PC-3 (cell line): ENCODE measurements around the gene GYPC.

Source experiments
- CTCF ChIP-seq: fragments of 300-600 bp; sonication (generic); conservative IDR thresholded peaks from 2 replicates; pipeline ENCODE4 v1.5.1; 2017; ENCODE audit warnings: antibody characterized with exemption, low read depth, mild to moderate bottlenecking, low read length
- EZH2 ChIP-seq: fragments of 300-600 bp; sonication (generic); IDR thresholded peaks from one replicate; pipeline ENCODE4 v1.6.1; 2017; ENCODE audit warnings: antibody characterized with exemption, mild to moderate bottlenecking, low read length; ENCODE audit not compliant: unreplicated experiment
- EZH2phosphoT487 ChIP-seq: fragments of 300-600 bp; sonication (generic); IDR thresholded peaks from 2 replicates; pipeline ENCODE4 v1.6.1; 2018; ENCODE audit warnings: mild to moderate bottlenecking, antibody characterized with exemption, low read length, borderline replicate concordance

- TF ChIP-seq CTCF (no peak), EZH2phosphoT487 (no peak), EZH2 (no peak)
Measured at GRCh38 chr2:126676221-126677175, 20.5 kb downstream of the GYPC start.
